Nephron progenitor cell (in vitro differentiated cells): ENCODE measurements around the gene TFE3.
A peak's percentile ranks its signal among the peaks of the same experiment; 100 is the strongest.

Experiments used
- DNase-seq: peaks from one replicate; pipeline ENCODE4 v3.0.0; 2021
- H3K27ac Mint-ChIP-seq: 2 replicates; pipeline ENCODE4 v1.8.0; 2021; ENCODE audit warnings: mild to moderate bottlenecking, moderate library complexity, mixed read lengths
- H3K27me3 Mint-ChIP-seq: 2 replicates; pipeline ENCODE4 v1.8.0; 2021; ENCODE audit warnings: mild to moderate bottlenecking, low read depth, mixed read lengths; ENCODE audit not compliant: poor library complexity
- H3K36me3 Mint-ChIP-seq: 2 replicates; pipeline ENCODE4 v1.8.0; 2021; ENCODE audit warnings: low read depth, mixed read lengths
- H3K4me1 Mint-ChIP-seq: 2 replicates; pipeline ENCODE4 v1.8.0; 2021; ENCODE audit warnings: mixed read lengths
- H3K4me3 Mint-ChIP-seq: 2 replicates; pipeline ENCODE4 v1.8.0; 2021; ENCODE audit warnings: mild to moderate bottlenecking, moderate library complexity, mixed read lengths
- H3K9me3 Mint-ChIP-seq: 2 replicates; pipeline ENCODE4 v1.8.0; 2021; ENCODE audit warnings: mild to moderate bottlenecking, moderate library complexity, mixed read lengths
- TF ChIP-seq, protein P1 (sequence below): fragments of 200-600 bp; sonication (generic); IDR thresholded peaks from 2 replicates; pipeline ENCODE4 v1.5.0; 2021; ENCODE audit warnings: antibody characterized with exemption

The TFE3 gene

DNA sequence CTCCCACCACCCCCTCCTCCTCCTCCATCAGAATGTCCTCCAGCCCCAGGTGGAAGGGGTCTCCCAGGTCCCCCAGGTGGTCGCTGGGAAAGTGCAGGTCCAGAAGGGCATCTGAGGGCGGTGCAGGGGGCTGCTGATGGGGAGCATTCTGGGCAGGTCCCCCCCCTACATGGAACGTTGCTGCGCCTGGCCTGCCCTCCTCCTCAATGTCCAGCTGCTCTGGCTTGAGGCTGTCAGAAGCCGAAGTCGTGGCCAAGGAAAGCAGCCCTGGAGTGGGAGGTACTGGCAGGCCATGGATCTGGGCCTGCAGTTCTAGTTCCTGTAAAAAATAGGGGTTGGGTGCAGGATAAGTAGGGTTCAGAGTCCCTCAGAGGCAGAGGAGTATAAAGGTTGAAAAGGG lies 12.9 kb downstream of the TFE3 start:
- no peak overlapping the region for H3K27ac Mint-ChIP-seq
- TF ChIP-seq, protein P1, sequence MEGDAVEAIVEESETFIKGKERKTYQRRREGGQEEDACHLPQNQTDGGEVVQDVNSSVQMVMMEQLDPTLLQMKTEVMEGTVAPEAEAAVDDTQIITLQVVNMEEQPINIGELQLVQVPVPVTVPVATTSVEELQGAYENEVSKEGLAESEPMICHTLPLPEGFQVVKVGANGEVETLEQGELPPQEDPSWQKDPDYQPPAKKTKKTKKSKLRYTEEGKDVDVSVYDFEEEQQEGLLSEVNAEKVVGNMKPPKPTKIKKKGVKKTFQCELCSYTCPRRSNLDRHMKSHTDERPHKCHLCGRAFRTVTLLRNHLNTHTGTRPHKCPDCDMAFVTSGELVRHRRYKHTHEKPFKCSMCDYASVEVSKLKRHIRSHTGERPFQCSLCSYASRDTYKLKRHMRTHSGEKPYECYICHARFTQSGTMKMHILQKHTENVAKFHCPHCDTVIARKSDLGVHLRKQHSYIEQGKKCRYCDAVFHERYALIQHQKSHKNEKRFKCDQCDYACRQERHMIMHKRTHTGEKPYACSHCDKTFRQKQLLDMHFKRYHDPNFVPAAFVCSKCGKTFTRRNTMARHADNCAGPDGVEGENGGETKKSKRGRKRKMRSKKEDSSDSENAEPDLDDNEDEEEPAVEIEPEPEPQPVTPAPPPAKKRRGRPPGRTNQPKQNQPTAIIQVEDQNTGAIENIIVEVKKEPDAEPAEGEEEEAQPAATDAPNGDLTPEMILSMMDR, result no peak
- DNase-seq, result no peak
- no peak overlapping the region for H3K4me3 Mint-ChIP-seq
- H3K4me1 Mint-ChIP-seq, result no peaks in the 10 kb centered on the region
- no peaks in the 10 kb centered on the region for H3K27me3 Mint-ChIP-seq
- peaks cover 41% of the 10 kb centered on the region for H3K9me3 Mint-ChIP-seq
- H3K36me3 Mint-ChIP-seq, result peaks cover 39% of the 10 kb centered on the region

GRCh38 chrX:49029876-49030275 lies 13.3 kb downstream of the TFE3 start:
- Mint-ChIP-seq H3K36me3 (peaks cover 38% of the 10 kb centered on the region), H3K4me1 (no peaks in the 10 kb centered on the region), H3K9me3 (peaks cover 41% of the 10 kb centered on the region), H3K27me3 (no peaks in the 10 kb centered on the region), H3K27ac (no peak overlapping the region), H3K4me3 (no peak overlapping the region)
- TF ChIP-seq, protein P1, result no peak
- DNase-seq, result no peak

DNA sequence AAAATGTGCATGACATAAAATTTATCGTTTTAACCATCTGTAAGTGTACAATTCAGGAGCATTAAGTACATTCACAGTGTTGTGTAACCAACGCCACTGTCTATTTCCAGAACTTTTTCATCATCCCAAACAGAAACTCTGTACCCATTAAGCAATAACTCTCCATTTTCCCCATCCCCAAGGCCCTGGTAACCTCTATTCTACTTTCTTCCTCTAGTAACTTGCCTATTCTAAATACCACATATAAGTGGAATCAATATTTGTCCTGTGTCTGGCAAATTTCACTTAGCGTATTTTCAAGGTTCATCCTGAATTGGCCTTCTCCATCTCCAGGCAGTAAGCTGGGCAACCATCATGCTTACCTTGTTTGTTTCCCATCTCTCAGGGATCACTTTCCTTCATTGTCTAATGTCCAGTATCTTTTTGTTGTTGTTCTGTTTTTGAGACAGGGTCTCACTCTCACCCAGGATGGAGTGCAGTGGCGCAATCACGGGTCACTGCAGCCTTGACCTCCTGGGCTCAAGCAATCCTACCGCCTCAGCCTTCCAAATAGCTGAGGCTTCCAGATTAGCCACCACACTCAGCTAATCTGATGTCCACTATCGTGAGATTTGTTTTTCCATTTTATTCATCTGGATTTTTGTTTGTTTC lies 23.4 kb downstream of the TFE3 start:
- H3K27me3 Mint-ChIP-seq, result peaks cover 6% of the 10 kb centered on the region
- H3K36me3 Mint-ChIP-seq, result peaks cover 6% of the 10 kb centered on the region
- no peak overlapping the region for H3K4me3 Mint-ChIP-seq
- TF ChIP-seq, protein P1, result no peak
- no peak overlapping the region for H3K27ac Mint-ChIP-seq
- DNase-seq, result no peak
- no peaks in the 10 kb centered on the region for H3K4me1 Mint-ChIP-seq
- peaks cover 40% of the 10 kb centered on the region for H3K9me3 Mint-ChIP-seq

- H3K27me3 Mint-ChIP-seq, result peaks cover 6% of the 10 kb centered on the region
- no peak overlapping the region for H3K4me3 Mint-ChIP-seq
- no peaks in the 10 kb centered on the region for H3K36me3 Mint-ChIP-seq
- TF ChIP-seq, protein P1, result no peak
- H3K27ac Mint-ChIP-seq, result no peak overlapping the region
- no peaks in the 10 kb centered on the region for H3K4me1 Mint-ChIP-seq
- H3K9me3 Mint-ChIP-seq, result peaks cover 33% of the 10 kb centered on the region
- DNase-seq, result no peak
Observed at GRCh38 chrX:49019050-49019449, 24.1 kb downstream of the TFE3 start.

DNA sequence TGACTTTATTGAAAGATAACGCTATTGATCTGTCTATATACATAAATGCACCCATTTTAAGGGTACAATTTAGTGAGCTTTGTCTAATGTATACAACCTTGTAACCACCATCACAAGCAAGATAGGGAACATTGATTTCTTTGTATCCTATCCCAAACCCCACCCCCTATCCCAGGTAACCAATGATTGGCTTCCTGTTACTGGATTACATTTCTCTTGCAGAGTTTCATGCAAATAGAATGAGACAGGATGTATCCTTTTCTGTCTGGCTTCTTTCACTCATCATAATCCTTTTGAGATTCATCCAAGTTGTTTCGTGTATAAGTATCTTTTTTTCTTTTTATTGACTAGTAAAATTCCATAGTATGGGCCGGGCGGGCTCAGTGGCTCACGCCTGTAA lies 39.5 kb downstream of the TFE3 start:
- TF ChIP-seq, protein P1, result no peak
- DNase-seq, result no peak
- no peak overlapping the region for H3K27ac Mint-ChIP-seq
- H3K4me1 Mint-ChIP-seq, result peaks cover 16% of the 10 kb centered on the region
- peaks cover 22% of the 10 kb centered on the region for H3K36me3 Mint-ChIP-seq
- H3K27me3 Mint-ChIP-seq, result peaks cover 9% of the 10 kb centered on the region
- peaks cover 37% of the 10 kb centered on the region for H3K9me3 Mint-ChIP-seq
- peak overlapping the region; percentile 42 for H3K4me3 Mint-ChIP-seq
